Stimulated activated CD8-positive, alpha-beta memory T cell treated with anti-CD3 and anti-CD28 coated beads, Interleukin-7, amount 100 ng/mL, for 1 hour (primary cell): ENCODE results near the gene CDK17.
"Not testable (repeated sequence)": the region's sequence is repeated elsewhere in the genome, so short reads cannot be mapped to it uniquely, and the experiment has no call there.

Experiments used
- DNase-seq, 2 donors: peaks; one replicate each; pipeline ENCODE4 v3.0.0-alpha.2; 2020; ENCODE audit warnings: low read depth in 2 of 2

CDK17 gene

DNA sequence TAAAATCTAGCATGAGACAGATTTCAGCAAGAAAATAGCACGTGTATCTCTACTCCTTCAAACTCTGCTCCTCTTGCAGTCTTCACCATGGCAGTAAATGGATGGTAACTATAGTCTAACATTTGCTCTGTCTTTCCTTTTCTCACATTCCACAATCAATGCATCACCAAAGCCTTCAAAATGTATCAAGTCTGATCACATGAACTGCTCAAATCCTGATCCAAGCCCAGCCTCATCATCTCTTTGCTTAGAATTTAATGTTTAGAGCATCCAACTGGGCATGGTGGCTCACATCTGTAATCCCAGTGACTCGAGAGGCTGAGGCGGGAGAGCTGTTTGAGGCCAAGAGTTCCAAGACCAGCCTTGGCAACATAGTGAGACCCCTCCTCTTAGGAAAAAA lies 45.9 kb downstream of the CDK17 start:
- DNase-seq = no peak

GRCh38 chr12:96352161-96352835 lies 47.9 kb downstream of the CDK17 start:
- no peak for DNase-seq

DNA sequence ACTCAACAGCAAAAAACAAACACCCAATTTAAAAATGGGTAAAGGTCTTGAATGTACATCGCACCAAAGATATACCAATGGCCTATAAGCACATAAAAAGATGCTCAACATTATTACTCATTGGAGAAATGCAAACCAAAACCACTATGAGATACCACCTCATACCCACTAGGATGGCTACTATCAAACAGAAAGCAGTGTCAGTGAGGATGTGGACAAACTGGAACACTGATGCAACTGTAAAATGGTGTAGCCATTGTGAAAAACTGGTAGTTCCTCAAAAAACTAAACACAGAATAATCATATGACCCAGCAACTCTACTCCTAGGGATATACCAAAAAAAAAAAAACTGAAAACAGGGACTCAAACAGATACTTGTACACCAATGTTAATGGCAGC lies 49.3 kb downstream of the CDK17 start:
- no peak for DNase-seq

DNA sequence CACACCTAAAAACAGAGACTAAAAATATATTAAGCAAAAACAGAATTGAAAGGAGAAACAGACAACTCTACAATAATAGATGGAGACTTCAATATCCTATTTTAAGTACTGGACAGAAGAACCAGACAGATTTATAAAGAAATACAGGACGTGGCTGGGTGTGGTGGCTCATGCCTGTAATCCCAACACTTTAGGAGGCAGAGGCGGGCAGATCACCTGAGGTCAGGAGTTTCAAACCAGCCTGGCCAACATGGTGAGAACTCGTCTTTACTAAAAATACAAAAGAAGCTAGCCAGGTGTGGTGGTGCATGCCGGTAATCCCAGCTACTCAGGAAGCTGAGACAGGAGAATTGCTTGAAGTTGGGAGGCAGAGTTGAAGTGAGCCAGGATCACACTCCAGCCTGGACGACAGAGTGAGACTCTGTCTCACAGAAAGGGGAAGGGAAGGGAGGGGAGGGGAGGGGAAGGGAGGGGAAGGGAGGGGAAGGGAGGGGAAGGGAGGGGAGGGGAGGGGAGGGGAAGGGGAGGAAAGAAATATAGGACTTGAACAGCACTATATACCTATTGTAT lies 53.0 kb downstream of the CDK17 start:
- no peak for DNase-seq

DNA sequence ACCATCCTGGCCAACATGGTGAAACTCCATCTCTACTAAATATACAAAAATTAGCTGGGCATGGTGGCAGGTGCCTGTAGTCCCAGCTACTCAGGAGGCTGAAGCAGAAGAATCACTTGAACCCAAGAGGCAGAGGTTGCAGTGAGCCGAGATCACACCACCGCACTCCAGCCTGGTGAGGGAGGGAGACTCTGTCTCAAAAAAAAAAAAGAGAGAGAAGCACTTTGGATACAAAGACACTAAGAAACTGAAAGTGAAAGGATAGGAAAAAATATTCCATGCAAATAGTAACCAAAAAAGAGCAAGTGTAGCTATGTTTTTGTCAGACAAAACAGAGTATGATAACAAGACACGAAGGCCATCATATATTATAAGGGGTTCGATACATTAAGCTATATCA lies 53.5 kb downstream of the CDK17 start:
- not testable (repeated sequence) for DNase-seq

- no peak for DNase-seq
Measured at GRCh38 chr12:96344124-96344695, 56.0 kb downstream of the CDK17 start.

- DNase-seq = no peak
Measured at GRCh38 chr12:96343347-96343954, 56.8 kb downstream of the CDK17 start.

DNA sequence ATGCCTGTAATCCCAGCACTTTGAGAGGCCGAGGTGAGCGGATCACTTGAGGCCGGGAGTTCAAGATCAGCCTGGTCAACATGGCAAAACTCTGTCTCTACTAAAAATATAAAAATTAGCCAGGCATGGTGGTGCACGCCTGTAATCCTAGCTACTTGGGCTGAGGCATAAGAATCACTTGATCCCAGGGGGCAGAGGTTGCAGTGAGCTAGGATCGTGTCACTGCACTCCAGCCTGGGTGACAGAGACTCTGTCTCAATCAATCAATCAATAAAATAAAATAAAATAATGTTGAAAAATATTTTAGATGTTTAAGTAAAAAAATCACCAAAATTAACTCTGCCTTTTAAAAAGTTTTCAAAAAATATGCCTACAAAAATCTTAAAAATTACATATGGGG lies 60.6 kb downstream of the CDK17 start:
- not testable (repeated sequence) for DNase-seq

DNA sequence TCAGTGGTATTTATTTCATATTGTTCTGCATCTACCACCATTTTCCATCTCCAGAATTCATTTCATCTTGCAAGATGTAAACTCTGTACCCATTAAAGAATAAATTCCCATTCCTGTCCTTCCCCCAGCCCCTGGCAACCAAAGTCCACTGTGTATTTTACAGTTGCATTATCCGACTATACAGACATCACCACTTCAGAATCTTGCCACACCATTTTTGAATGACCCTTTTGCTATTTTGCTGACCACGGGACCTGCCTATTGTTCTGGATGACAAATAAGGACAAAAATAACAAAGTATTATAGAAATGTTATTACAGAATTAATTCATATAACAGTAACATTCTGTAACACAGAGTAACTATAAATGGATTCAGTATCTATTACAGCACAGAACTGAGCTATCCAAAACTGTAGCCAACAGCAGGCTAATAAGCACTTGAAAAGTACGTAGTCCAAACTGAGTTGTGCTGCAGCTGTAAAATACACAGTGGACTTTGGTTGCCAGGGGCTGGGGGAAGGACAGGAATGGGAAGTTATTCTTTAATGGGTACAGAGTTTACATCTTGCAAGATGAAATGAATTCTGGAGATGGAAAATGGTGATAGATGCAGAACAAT lies 61.3 kb downstream of the CDK17 start:
- no peak for DNase-seq

GRCh38 chr12:96337953-96338352 lies 62.3 kb downstream of the CDK17 start:
- DNase-seq = no peak

DNA sequence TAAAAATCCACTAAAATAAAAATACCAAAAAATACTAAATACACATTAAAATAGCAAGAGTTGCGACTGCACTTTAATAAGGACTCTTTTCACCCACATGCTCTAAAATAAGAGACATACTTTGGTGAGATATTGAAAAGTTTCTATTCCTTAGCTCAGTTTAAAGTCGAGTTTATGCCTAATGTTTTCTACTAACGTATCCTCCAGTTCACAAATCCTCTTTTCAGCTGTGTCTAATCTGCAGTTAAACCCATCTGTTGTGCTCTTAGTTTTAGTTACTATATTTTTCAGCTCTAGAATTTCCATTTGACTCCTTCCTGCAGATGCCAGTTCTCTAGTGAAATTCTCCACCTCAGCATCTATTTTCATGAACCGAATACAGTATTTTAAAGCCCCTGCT lies 63.8 kb downstream of the CDK17 start:
- no peak for DNase-seq

GRCh38 chr12:96335270-96335669 lies 65.0 kb downstream of the CDK17 start:
- DNase-seq = no peak

DNA sequence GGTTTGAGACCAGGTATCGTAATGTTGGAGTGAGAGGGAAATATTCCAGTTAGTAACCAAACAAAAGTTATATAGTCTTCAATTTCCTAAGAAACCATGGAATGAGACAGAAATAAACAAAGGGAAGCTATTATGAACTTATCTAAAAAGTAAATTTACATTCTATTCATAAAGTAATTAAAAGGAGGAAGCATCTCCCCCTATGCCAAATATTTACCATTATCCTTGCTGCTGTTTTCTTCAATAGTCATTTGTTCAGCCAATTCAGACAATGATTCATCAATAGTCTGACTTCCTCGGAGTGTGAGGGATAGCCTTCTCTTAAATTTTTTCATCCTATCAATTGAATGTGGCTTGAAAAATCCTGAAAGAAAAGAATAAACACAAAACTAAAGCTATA lies 65.7 kb downstream of the CDK17 start:
- no peak for DNase-seq

DNA sequence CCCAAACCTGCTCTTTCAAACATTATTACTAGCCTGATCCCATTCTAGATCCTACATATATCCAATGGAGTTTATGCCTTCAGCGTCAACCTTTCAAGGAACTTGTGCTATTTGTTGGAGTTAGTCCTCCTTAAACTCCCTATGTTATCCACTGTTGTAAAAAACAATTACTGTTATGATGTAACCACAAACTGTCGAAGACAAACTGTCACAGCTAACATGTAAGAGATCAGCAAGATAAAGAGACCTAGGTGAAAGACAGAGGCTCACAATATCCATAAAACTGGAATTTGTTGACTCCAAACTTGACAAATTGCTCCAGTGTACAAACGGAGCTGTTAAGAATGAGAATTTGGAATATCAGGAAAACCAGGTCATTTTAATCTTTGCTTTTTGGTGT lies 70.7 kb downstream of the CDK17 start:
- DNase-seq = no peak

GRCh38 chr12:96329018-96329417 lies 71.2 kb downstream of the CDK17 start:
- no peak for DNase-seq

DNA sequence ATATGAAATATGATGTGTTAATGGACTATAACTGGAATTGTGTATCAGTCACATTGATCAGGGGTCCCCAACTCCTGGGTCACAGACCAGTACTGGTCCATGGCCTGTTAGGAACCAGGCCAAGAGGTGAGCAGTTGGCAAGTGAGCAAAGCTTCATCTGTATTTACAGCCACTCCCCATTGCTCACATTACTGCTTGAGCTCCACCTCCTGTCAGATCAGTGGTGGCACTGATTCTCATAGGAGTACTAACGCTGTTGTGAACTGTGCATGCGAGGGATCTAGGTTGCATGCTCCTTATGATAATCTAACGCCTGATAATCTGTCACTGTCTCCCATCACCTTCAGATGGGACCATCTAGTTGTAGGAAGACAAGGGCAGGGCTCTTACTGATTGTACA lies 72.3 kb downstream of the CDK17 start:
- no peak for DNase-seq

DNA sequence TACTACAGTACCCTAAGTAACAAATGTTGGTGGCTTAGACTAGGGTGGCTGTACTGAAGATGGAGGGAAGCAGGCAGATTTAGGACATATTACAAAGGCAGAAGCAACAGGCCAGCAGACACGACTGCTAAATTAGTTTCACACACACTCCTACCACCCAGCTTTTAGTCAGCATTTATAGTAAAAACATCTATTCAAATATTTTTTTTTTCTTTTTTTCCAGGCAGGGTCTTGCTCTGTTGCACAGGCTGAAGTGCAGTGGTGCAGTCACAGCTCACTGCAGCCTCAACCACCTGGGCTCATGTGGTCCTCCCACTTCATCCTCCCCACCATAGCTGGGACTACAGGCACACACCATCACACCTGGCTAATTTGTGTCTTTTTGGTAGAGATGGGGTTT lies 72.9 kb downstream of the CDK17 start:
- no peak for DNase-seq

DNA sequence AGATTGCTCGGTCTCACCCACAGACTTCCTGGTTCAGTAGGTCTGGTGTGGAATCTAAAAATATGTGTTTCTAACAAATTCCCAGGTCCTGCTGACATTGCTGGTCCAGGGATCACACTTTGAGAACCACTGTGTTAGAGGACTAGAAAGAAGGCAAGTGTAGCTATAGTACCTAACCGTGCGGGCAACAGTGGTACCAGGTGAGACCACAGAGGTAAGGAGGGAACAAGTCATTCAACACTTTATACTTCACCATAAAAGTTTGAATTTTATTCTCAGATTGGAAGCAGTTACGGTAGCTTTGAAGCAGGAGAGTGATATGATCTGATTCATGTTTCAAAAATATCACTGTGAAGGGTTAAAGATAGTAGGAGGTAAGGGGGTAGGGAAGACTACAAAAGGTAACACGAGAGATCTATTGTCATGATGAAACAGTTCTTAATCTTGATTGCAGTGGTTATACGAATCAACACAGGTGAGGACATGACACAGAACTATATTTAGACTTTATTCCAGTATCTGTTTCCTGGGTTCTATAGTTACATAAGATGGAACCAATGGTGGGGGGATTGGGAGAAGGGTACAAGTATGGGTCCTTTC lies 73.5 kb downstream of the CDK17 start:
- DNase-seq = no peak

DNA sequence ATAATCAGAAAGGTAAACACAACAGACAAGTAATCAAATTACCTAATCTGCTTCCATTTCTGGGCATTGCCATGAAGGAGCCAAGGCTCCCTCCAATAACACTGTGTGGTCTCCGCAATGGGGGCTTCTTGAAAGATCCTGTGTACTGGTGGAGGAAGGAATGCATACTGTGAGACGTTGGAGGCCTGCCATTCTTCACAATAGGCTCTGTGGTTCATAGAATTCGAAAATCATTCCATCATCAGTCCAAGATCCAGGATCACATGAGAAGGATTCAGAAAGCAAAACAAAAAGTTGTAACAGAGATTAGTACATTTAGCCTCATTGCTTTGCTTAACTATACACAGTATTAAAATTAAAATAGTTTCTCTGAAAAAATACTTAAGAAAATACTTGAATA lies 76.3 kb downstream of the CDK17 start:
- no peak for DNase-seq

GRCh38 chr12:96322720-96323119 lies 77.5 kb downstream of the CDK17 start:
- no peak for DNase-seq

GRCh38 chr12:96321941-96322340 lies 78.3 kb downstream of the CDK17 start:
- DNase-seq = no peak

- not testable (repeated sequence) for DNase-seq
Measured at GRCh38 chr12:96317801-96318200, 82.4 kb downstream of the CDK17 start.
